KMS-11 (cell line): ENCODE measurements around the gene YWHAQ.

Experiments
- H2AFZ ChIP-seq: fragments of 200-600 bp; sonication (generic); 2 replicates; pipeline ENCODE4 v1.6.1; 2016; ENCODE audit warnings: antibody characterized with exemption, mixed run types, low read depth
- H3K27ac ChIP-seq: fragments of 200-600 bp; sonication (generic); 2 replicates; pipeline ENCODE4 v1.6.1; 2016; ENCODE audit warnings: mild to moderate bottlenecking, mixed run types
- H3K27me3 ChIP-seq: fragments of 200-600 bp; sonication (generic); 2 replicates; pipeline ENCODE4 v1.6.1; 2017; ENCODE audit warnings: mild to moderate bottlenecking, low read depth, mixed run types, moderate library complexity; ENCODE audit not compliant: insufficient read depth
- H3K36me3 ChIP-seq: fragments of 200-600 bp; sonication (generic); 2 replicates; pipeline ENCODE4 v1.6.1; 2017; ENCODE audit warnings: mild to moderate bottlenecking, mixed run types; ENCODE audit not compliant: insufficient read depth
- H3K4me1 ChIP-seq: fragments of 200-600 bp; sonication (generic); 2 replicates; pipeline ENCODE4 v1.6.1; 2016; ENCODE audit warnings: mild to moderate bottlenecking, low read depth, mixed run types; ENCODE audit not compliant: poor library complexity, severe bottlenecking
- H3K4me2 ChIP-seq: fragments of 200-600 bp; sonication (generic); 2 replicates; pipeline ENCODE4 v1.7.0; 2016; ENCODE audit warnings: mild to moderate bottlenecking, mixed run types
- H3K4me3 ChIP-seq: fragments of 200-600 bp; sonication (generic); IDR thresholded peaks from 2 replicates; pipeline ENCODE4 v1.6.1; 2017; ENCODE audit warnings: low read depth, low read length, mixed read lengths; ENCODE audit not compliant: insufficient read depth
- H3K79me2 ChIP-seq: fragments of 200-600 bp; sonication (generic); 2 replicates; pipeline ENCODE4 v1.6.1; 2016; ENCODE audit warnings: low read depth, mixed run types; ENCODE audit not compliant: insufficient read depth
- H3K9ac ChIP-seq: fragments of 200-600 bp; sonication (generic); 2 replicates; pipeline ENCODE4 v1.6.1; 2016; ENCODE audit warnings: mild to moderate bottlenecking, mixed run types
- H4K20me1 ChIP-seq: fragments of 200-600 bp; sonication (generic); 2 replicates; pipeline ENCODE4 v1.6.1; 2016; ENCODE audit warnings: mild to moderate bottlenecking, mixed run types; ENCODE audit not compliant: insufficient read depth
- CTCF ChIP-seq: fragments of 200-600 bp; sonication (generic); conservative IDR thresholded peaks from 2 replicates; pipeline ENCODE4 v1.6.1; 2017; ENCODE audit warnings: low read depth, mild to moderate bottlenecking, antibody characterized with exemption, low read length, moderate library complexity, mixed read lengths

YWHAQ gene

GRCh38 chr2:9655441-9656269 lies 24.9 kb upstream of the YWHAQ start:
- Histone ChIP-seq H3K36me3 (no peaks in the 10 kb centered on the region), H3K79me2 (no peaks in the 10 kb centered on the region), H4K20me1 (no peaks in the 10 kb centered on the region), H3K4me3 (no peak overlapping the region), H2AFZ (no peak overlapping the region), H3K4me2 (peak overlapping the region; percentile 85), H3K27ac (peak overlapping the region; percentile 60), H3K4me1 (peaks cover 64% of the 10 kb centered on the region), H3K9ac (no peak overlapping the region; the same call in 1 of the 2 replicates), H3K27me3 (no peaks in the 10 kb centered on the region)
- no peak for TF ChIP-seq CTCF

GRCh38 chr2:9654452-9655100 lies 23.8 kb upstream of the YWHAQ start:
- TF ChIP-seq CTCF: no peak
- Histone ChIP-seq H3K79me2 (no peaks in the 10 kb centered on the region), H3K27me3 (no peaks in the 10 kb centered on the region), H3K4me3 (no peak overlapping the region), H3K36me3 (no peaks in the 10 kb centered on the region), H3K4me2 (peak overlapping the region; percentile 85), H3K27ac (peak overlapping the region; percentile 38; the same call in 1 of the 2 replicates), H4K20me1 (no peaks in the 10 kb centered on the region), H3K4me1 (peaks cover 74% of the 10 kb centered on the region), H3K9ac (no peak overlapping the region), H2AFZ (no peak overlapping the region)

GRCh38 chr2:9653485-9654271 lies 22.9 kb upstream of the YWHAQ start:
- peaks cover 81% of the 10 kb centered on the region for H3K4me1 ChIP-seq
- no peak overlapping the region for H3K9ac ChIP-seq
- H3K4me2 ChIP-seq: peak overlapping the region; percentile 85
- no peak for TF ChIP-seq CTCF
- no peaks in the 10 kb centered on the region for H4K20me1 ChIP-seq
- H3K27me3 ChIP-seq: no peaks in the 10 kb centered on the region
- H3K4me3 ChIP-seq: no peak overlapping the region
- no peaks in the 10 kb centered on the region for H3K79me2 ChIP-seq
- H2AFZ ChIP-seq: no peak overlapping the region
- no peaks in the 10 kb centered on the region for H3K36me3 ChIP-seq
- peak overlapping the region; percentile 38; the same call in 1 of the 2 replicates for H3K27ac ChIP-seq

GRCh38 chr2:9652898-9653479 lies 22.2 kb upstream of the YWHAQ start:
- TF ChIP-seq CTCF: no peak

More at GRCh38 chr2:9652898-9653479, 22.2 kb upstream of the YWHAQ start:
- Histone ChIP-seq H3K36me3 (no peaks in the 10 kb centered on the region), H3K79me2 (no peaks in the 10 kb centered on the region), H3K27ac (no peak overlapping the region), H3K27me3 (no peaks in the 10 kb centered on the region), H2AFZ (no peak overlapping the region), H3K4me1 (peaks cover 81% of the 10 kb centered on the region), H3K9ac (no peak overlapping the region), H4K20me1 (no peaks in the 10 kb centered on the region), H3K4me3 (no peak overlapping the region), H3K4me2 (peak overlapping the region; percentile 85)
